Motor neuron (in vitro differentiated cells): ENCODE measurements around the gene SH3RF3. TPM values are rescaled to one million over a fixed set of nuclear protein-coding genes. Genes with fewer than 3 reads are reported as not detected.
"Not testable (repeated sequence)": the region's sequence is repeated elsewhere in the genome, so short reads cannot be mapped to it uniquely, and the experiment has no call there.

Experiments used
- ATAC-seq, 8 experiments: fragments of 200-7000 bp; cut with Tn5 transposase; replicated peaks in 6 of 8; 2 replicates each; pipeline ENCODE4 v1.8.0; 2021; ENCODE audit warnings: mild to moderate bottlenecking in 8 of 8, moderate library complexity in 8 of 8
- H3K27ac ChIP-seq, 2 donors: fragments of 250-450 bp; sonication (Bioruptor Pico); 2 replicates each; pipeline ENCODE4 v1.9.0; 2021; ENCODE audit warnings: antibody characterized with exemption in 2 of 2, mild to moderate bottlenecking in 2 of 2, moderate library complexity in 1 of 2
- H3K4me1 ChIP-seq, 2 donors: fragments of 250-450 bp; sonication (Bioruptor Pico); replicated peaks in 1 of 2; 2 replicates each; pipeline ENCODE4 v1.6.1; 2021; ENCODE audit warnings: antibody characterized with exemption in 2 of 2, mild to moderate bottlenecking in 2 of 2, moderate library complexity in 1 of 2
- H3K4me3 ChIP-seq, 5 donors: fragments of 250-450 bp; sonication (Bioruptor Pico); 2 replicates each; pipeline ENCODE4 v1.9.0; 2021; ENCODE audit warnings: antibody characterized with exemption in 5 of 5, mild to moderate bottlenecking in 5 of 5, moderate library complexity in 4 of 5
- WGBS, 10 experiments: fragments of 450-650 bp; shearing (Covaris generic); methylation state at CpG; one replicate each; pipeline ENCODE4 v1.0.0; 2022; 5-methylcytosine and 5-hydroxymethylcytosine counted together
- in situ Hi-C, 9 experiments: fragments of 400-800 bp; cut with MboI; loops; one replicate each; pipeline ENCODE4 v1.15.0; 2021; ENCODE audit warnings: low sequenced_read_pairs in 9 of 9, low pct_unique_long_range_greater_than_20kb in 2 of 9; ENCODE audit not compliant: unreplicated experiment in 9 of 9
- total RNA-seq, 8 experiments: library from RNA; unstranded; fragments of 300-600 nt; gene quantifications; 2 replicates each; pipeline versions ENCODE4 v1.2.3 to v1.2.4, GENCODE V29; 2022

Gene SH3RF3
- total RNA-seq, 8 experiments from 2014 or later, result 0.13 to 6.5 (median 3.2) TPM

DNA sequence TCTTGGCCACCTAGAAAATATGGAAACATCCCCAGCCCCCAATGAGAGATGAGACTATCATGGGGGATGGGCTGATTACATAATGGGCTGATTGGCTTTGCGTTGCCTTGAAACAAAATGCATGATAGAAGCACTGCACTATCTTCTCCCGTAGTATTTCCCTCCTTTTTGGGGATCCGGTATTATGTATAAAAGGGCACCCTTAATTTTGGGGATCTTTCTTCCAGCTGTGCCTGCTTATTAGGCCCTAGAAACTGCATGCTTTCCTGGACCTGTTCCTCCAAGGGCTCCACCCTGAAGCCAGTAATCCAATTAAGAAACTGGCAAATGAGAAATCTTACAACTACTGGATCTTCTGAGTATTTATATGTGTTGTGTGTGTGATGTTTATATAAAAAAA lies 34.9 kb upstream of the SH3RF3 start:
- ATAC-seq, result no peak
- no peak overlapping the region for H3K4me3 ChIP-seq
- no peak overlapping the region for H3K27ac ChIP-seq
- 60 to 95% (median 83%) methylated on average over 1 to 3 of the region's 3 CpGs; no CpG with 5 or more reads in 3 of the 10 experiments for WGBS, 10 experiments
- in situ Hi-C loops, result no loop called here
- no peaks in the 10 kb centered on the region for H3K4me1 ChIP-seq

GRCh38 chr2:109098251-109098920 lies 30.6 kb upstream of the SH3RF3 start:
- peak in 1 of 8 experiments; percentile 52 for ATAC-seq
- no peak overlapping the region for H3K27ac ChIP-seq
- in situ Hi-C loops, result no loop called here
- H3K4me3 ChIP-seq, result no peak overlapping the region
- WGBS, 10 experiments, result 28 to 100% (median 85%) methylated on average over 1 to 3 of the region's 3 CpGs
- no peaks in the 10 kb centered on the region for H3K4me1 ChIP-seq

DNA sequence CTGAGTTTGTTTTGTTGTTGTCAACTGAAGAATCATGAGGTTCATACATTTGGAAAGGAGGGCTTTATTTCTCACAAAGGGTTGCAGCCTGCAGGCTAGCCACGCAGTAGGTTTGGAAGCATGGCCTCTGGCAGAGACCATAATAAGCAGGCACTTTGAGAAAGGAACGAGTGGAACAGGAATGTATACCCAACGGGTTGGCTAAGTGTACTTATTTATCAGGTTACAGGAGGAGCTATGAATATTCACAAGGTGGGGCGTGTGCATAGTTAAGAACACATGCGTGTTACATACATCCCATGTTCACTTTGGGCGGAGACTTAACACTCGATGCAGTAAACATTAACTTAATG lies 30.1 kb upstream of the SH3RF3 start:
- in situ Hi-C loops, result no loop called here
- Histone ChIP-seq H3K27ac (no peak overlapping the region), H3K4me3 (no peak overlapping the region), H3K4me1 (no peaks in the 10 kb centered on the region)
- 14 to 100% (median 79%) methylated on average over 1 to 7 of the region's 7 CpGs; no CpG with 5 or more reads in 1 of the 10 experiments for WGBS, 10 experiments
- ATAC-seq, result no peak

DNA sequence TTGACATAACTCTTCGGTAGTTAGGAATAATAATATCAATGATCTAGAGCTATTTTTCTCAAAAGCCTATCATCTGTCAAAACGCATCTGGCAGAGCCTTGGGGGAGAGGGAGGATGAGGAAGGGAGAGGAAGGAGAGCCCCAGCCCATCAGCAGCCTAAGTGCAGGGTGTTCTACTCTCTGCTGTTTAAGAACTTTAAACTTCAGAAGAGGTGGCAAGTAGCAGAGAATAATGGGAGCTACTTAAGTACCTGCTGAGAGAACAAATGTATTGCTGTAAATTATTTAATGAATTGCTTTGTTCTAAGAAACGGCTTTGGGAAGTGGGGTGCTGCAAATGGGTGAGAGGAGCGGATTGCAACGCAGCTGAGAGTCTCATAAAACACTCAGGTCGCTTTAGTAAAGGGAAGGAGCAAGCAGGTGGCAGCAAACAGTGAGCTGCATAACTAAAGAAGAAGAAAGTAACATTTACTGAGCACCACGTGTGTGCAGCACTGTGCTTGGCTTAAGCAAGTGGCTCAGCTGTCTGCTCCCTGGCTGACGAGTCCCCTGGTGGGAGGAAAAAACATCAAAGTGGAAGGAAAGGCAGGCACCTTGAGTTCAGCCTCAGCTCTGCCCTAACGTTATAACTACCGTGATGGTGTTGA lies 26.3 kb upstream of the SH3RF3 start:
- H3K4me1 ChIP-seq, result no peaks in the 10 kb centered on the region
- 10 to 42% (median 19%) methylated on average over 2 to 9 of the region's 10 CpGs for WGBS, 10 experiments
- H3K4me3 ChIP-seq, result no peak overlapping the region
- in situ Hi-C loops, result loop anchor here in 2 of 9 experiments (25.0 kb wide), 2 partner anchors 190 to 410 kb away; no protein-coding TSS in a partner anchor
- no peak overlapping the region for H3K27ac ChIP-seq
- no peak for ATAC-seq

- in situ Hi-C loops, result loop anchor here in 2 of 9 experiments (25.0 kb wide), 2 partner anchors 193 to 407 kb away; no protein-coding TSS in a partner anchor
- no peak for ATAC-seq
- H3K4me1 ChIP-seq, result peaks cover 0 to 3% of the 10 kb centered on the region in 2 donors
- no peak overlapping the region for H3K27ac ChIP-seq
- H3K4me3 ChIP-seq, result no peak overlapping the region
- WGBS, 10 experiments, result 73 to 100% (median 94%) methylated on average over 3 to 5 of the region's 5 CpGs; no CpG with 5 or more reads in 4 of the 10 experiments
Measured at GRCh38 chr2:109105113-109105512, 23.9 kb upstream of the SH3RF3 start.

DNA sequence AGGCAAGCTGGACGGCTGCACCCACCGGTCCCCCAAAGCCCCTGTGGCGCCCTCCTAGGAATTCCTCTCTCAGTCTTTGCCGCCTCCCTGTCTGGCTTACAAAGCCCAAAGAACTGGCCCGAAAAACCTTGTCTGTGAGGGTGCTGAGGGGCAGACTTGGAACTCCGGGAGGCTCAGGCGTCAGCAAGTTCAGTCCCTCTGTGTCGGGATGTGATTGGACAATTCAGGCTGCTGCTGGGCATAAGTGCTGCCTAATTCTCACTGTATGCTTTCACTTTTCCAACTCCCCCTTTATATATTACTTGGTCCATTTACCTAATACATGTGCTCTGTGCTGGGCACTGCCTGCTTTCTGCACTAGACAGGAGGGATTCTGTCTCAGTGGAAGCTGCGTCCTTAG lies 20.3 kb upstream of the SH3RF3 start:
- in situ Hi-C loops, result loop anchor here in 2 of 9 experiments (25.0 kb wide), 2 partner anchors 196 to 404 kb away; no protein-coding TSS in a partner anchor
- H3K4me3 ChIP-seq, result no peak overlapping the region
- H3K4me1 ChIP-seq, result peaks cover 0 to 3% of the 10 kb centered on the region in 2 donors
- H3K27ac ChIP-seq, result no peak overlapping the region
- peak in 2 of 8 experiments; percentile 39 to 44 for ATAC-seq
- 59 to 100% (median 76%) methylated on average over 1 to 5 of the region's 9 CpGs; no CpG with 5 or more reads in 4 of the 10 experiments for WGBS, 10 experiments

DNA sequence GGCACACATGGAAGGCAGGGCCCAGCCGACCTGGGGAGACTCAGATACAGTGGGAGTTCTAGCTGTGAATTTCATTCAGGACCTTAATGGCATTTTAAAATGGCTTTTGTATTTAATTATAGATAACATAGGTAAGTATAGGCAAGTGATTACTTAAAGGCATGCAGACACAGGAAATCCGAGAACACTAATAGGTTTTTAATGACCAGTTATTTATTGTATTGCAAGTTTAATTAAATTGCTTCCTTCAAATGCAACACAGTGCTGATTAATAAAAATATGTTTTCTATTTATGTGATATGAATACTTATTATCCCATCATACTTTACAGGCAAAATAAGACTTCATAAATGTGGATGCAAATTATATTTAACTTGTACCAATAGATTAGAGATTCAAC lies 19.7 kb upstream of the SH3RF3 start:
- WGBS, 10 experiments, result 33 to 100% (median 69%) methylated on average over 1 to 2 of the region's 2 CpGs
- ATAC-seq, result no peak
- in situ Hi-C loops, result loop anchor here in 2 of 9 experiments (25.0 kb wide), 2 partner anchors 197 to 403 kb away; no protein-coding TSS in a partner anchor
- no peak overlapping the region for H3K27ac ChIP-seq
- peaks cover 0 to 3% of the 10 kb centered on the region in 2 donors for H3K4me1 ChIP-seq
- no peak overlapping the region for H3K4me3 ChIP-seq

DNA sequence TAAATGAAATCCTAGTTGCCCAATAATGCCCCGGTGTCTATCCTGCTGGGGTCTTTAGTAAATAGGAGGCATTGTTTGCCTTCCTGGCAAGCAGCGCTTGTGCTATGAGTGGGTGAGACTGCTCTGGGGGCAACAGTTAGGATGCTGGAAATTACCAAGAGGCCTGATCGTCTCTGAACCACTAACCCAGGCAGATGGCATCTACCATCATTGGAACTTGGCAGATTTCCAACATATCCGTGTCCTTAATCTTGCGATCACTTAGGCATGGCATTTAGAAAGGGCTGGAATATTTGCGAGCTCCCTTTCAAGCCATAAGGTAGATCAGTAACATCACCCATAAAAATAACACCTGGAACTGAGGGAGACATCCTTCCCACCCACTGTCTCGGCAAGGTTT lies 18.8 kb upstream of the SH3RF3 start:
- in situ Hi-C loops, result loop anchor here in 2 of 9 experiments (25.0 kb wide), 2 partner anchors 198 to 402 kb away; no protein-coding TSS in a partner anchor
- Histone ChIP-seq H3K4me1 (peaks cover 0 to 3% of the 10 kb centered on the region in 2 donors), H3K4me3 (no peak overlapping the region), H3K27ac (no peak overlapping the region)
- no peak for ATAC-seq
- WGBS, 10 experiments, result 32 to 100% (median 76%) methylated on average over 2 to 6 of the region's 7 CpGs; no CpG with 5 or more reads in 2 of the 10 experiments

DNA sequence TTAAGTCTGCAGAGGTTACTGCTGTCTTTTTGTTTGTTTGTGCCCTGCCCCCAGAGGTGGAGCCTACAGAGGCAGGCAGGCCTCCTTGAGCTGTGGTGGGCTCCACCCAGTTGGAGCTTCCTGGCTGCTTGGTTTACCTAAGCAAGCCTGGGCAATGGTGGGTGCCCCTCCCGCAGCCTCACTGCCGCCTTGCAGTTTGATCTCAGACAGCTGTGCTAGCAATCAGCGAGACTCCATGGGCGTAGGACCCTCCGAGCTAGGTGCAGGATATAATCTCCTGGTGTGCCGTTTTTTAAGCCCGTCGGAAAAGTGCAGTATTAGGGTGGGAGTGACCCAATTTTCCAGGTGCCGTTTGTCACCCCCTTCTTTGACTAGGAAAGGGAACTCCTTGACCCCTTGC lies 11.8 kb upstream of the SH3RF3 start:
- not testable (repeated sequence) for H3K27ac ChIP-seq, H3K4me1 ChIP-seq, H3K4me3 ChIP-seq, ATAC-seq
- WGBS, 10 experiments, result no CpG with 5 or more reads among the region's 9 CpGs
- in situ Hi-C loops, result loop anchor here in 2 of 9 experiments (25.0 kb wide), 2 partner anchors 205 to 395 kb away; no protein-coding TSS in a partner anchor

GRCh38 chr2:109117780-109118179 lies 11.2 kb upstream of the SH3RF3 start:
- WGBS, 10 experiments, result 60 to 100% (median 82%) methylated on average over 1 to 3 of the region's 4 CpGs; no CpG with 5 or more reads in 3 of the 10 experiments
- in situ Hi-C loops, result loop anchor here in 2 of 9 experiments (25.0 kb wide), 2 partner anchors 205 to 395 kb away; no protein-coding TSS in a partner anchor

DNA sequence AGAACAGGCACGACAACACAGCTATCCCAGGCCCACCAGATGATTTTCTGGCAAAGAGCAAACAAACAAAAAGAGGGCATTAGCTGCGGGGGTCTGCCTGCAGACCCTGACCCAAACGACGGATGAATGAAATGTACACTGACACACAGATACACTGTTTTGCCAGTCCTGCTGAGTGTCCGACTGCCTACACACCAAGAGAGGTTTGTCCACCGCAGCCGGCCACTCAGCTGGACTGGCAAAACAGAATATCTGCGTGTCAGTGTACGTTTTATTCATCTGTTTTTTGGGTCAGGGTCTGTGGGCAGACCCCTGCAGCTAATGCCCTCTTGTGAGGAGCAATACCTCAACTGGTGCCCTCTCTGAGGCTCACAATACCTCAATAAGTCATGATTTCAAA lies 10.7 kb upstream of the SH3RF3 start:
- Histone ChIP-seq H3K4me3 (no peak overlapping the region), H3K4me1 (no peaks in the 10 kb centered on the region), H3K27ac (no peak overlapping the region)
- in situ Hi-C loops, result loop anchor here in 2 of 9 experiments (25.0 kb wide), 2 partner anchors 206 to 394 kb away; no protein-coding TSS in a partner anchor
- ATAC-seq, result no peak
- WGBS, 10 experiments, result 90 to 100% (median 94%) methylated on average over 1 to 9 of the region's 9 CpGs; no CpG with 5 or more reads in 2 of the 10 experiments

More at GRCh38 chr2:109117780-109118179, 11.2 kb upstream of the SH3RF3 start:
- Histone ChIP-seq H3K27ac (no peak overlapping the region), H3K4me3 (no peak overlapping the region), H3K4me1 (no peaks in the 10 kb centered on the region)
- no peak for ATAC-seq

DNA sequence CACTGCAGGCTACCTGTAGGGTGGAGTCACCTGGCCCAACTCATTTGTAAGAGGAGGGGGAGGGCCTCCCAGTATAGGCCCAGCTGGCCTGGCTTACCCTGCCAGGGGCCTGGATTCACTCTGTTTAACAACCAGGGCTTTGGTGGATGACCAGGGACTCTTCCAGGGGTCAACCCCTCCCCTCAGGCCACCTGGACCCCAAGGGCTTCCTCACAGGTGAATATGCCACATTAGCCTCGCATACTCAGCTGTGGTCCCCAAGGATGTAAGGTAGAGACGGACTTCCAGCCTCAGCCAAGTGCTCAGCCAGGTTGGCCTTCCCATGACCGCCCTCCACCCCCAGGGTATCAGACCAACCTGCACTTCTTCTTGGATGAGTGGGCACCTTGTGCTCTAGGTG lies 8.8 kb upstream of the SH3RF3 start:
- in situ Hi-C loops, result loop anchor here in 3 of 9 experiments (10.0 to 25.0 kb wide), 3 partner anchors 208 to 392 kb away; no protein-coding TSS in a partner anchor
- ATAC-seq, result no peak
- Histone ChIP-seq H3K4me3 (no peak overlapping the region), H3K27ac (no peak overlapping the region), H3K4me1 (no peaks in the 10 kb centered on the region)
- WGBS, 10 experiments, result 60 to 100% (median 100%) methylated on average over 1 of the region's 3 CpGs; no CpG with 5 or more reads in 5 of the 10 experiments

DNA sequence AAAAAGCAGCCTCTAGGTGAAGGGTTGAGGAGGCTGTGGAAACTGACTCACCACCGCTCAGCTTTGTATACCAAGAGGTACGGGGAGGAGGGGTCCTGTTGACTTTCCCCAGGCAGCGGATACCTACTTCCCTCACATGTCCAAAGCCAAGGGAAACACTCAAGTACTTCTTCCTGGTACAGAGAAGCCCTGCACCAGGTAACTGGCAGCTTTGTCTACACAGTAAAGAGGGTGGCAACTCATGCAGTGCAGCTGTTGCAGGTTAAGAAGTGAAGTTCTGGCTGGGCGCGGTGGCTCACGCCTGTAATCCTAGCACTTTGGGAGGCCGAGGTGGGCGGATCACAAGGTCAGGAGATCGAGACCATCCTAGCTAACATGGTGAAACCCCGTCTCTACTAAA lies 8.3 kb upstream of the SH3RF3 start:
- not testable (repeated sequence) for H3K27ac ChIP-seq, H3K4me1 ChIP-seq, H3K4me3 ChIP-seq, ATAC-seq
- in situ Hi-C loops, result loop anchor here in 3 of 9 experiments (10.0 to 25.0 kb wide), 3 partner anchors 208 to 392 kb away; no protein-coding TSS in a partner anchor
- 87 to 100% (median 100%) methylated on average over 1 to 4 of the region's 10 CpGs; no CpG with 5 or more reads in 7 of the 10 experiments for WGBS, 10 experiments
